HG03066 (cell line): Measurements from ENCODE around the gene ZNF346.
A peak's percentile ranks its signal among the peaks of the same experiment; 100 is the strongest.
"Not testable (repeated sequence)": the region's sequence is repeated elsewhere in the genome, so short reads cannot be mapped to it uniquely, and the experiment has no call there.

Source experiments
- ATAC-seq: cut with Tn5 transposase; IDR thresholded peaks from one replicate; pipeline ENCODE4 v1.9.1; 2021; ENCODE audit warnings: low read depth; ENCODE audit not compliant: unreplicated experiment

The ZNF346 gene, protein sequence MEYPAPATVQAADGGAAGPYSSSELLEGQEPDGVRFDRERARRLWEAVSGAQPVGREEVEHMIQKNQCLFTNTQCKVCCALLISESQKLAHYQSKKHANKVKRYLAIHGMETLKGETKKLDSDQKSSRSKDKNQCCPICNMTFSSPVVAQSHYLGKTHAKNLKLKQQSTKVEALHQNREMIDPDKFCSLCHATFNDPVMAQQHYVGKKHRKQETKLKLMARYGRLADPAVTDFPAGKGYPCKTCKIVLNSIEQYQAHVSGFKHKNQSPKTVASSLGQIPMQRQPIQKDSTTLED

DNA sequence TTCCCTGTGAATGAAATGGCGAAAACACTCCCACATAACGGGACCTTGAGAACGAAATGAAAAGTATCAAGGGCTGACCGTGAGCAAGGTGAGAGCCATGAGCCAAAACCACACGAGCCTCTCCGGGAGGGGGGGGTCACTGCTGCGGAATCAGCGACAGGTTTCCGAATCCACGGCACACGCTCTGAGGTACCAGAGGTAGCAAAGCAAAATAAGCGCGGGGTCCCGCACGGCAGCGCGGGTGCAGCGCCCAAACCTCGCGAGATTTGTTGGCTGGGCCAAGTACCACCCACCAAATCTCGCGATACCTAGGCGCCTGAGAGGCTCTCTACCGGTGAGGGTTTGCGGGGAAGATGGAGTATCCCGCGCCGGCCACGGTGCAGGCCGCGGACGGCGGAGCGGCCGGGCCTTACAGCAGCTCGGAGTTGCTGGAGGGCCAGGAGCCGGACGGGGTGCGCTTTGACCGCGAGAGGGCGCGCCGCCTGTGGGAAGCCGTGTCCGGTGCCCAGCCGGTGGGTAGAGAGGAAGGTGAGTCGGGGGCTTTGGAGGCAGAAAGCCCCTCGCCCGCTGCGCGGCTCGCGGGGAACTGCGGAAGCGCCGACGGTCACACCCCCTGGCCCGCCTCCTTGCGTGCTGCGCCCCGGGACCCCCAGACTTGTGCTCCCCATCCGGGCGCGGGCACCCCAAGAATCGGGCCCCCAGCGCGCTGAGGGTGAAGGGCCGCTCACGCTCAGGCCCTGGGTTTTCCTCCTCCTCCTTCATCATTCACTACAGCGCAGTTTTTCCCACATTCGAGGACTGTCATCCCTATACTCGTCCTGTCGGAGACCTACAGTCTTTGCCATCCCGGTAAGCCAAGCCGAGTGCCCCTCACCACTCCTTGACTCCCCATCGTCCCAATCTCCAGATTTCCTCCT, at the start of gene ZNF346:
Gene ZNF346 (plus strand): TSS at position 311 of the 917 bp plus-strand sequence. CDS start 43 bp downstream, at position 354.
- peak; percentile 92 for ATAC-seq

DNA sequence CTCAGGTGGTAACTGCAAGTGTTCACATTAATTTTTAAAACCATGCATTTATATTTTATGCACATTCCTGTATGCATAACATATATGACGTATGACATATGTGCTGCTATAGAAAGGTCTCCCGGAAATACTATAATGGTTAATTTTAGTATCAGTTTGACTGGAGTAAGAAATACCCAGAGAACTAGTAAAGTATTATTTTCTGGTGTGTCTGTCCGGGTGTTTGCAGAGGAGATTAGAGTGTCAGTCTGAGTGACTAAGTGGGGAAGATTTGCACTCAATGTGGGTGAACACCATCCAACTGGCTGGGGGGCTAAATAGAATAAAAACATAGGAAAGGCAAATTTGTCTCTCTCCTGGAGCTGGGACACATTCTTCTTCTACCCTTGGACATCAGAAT, 42.8 kb upstream of the ZNF346 start:
- no peak for ATAC-seq

DNA sequence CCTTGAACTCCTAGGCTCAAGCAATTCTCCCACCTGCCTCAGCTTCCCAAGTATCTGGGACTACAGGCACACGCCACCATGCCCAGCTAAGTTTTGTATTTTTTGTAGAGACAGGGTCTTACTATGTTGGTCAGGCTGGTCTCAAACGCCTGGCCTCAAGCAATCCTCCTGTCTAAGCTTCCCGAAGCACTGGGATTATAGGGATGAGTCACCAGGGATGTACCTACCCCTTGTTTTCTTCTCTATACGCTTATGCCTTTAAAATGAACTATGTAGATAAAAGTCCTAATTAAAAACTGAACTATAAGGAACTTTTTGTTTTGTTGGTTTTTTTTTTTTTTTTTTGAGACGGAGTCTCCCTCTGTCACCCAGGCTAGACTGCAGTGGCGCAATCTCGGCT, 41.7 kb upstream of the ZNF346 start:
- no peak for ATAC-seq

DNA sequence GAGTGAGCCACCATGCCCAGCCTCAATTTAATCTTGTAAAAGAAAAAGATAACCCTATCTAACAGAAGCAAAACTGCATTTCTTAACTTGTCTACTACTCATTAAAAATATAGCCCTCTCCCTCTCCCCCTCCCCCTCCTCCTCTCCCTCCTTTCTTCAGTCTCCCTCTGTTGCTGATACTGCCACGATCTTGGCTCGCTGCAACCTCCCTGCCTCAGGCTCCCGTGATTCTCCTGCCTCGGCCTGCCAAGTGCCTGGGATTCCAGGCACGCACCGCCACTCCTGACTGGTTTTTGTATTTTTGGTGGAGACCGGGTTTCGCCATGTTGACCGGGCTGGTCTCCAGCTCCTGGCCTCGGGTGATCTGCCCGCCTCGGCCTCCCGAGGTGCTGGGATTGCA, 39.4 kb upstream of the ZNF346 start:
- not testable (repeated sequence) for ATAC-seq

DNA sequence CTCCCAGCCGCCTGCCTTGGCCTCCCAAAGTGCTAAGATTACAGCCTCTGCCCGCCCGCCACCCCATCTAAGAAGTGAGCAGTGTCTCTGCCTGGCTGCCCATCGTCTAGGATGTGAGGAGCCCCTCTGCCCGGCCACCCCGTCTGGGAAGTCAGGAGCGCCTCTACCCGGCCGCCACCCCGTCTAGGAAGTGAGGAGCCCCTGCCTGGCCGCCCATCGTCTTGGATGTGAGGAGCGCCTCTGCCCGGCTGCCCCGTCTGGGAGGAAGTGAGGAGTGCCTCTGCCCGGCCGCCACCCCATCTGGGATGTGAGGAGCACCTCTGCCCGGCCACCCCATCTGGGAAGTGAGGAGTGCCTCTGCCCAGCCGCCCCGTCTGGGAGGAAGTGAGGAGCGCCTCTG, 38.9 kb upstream of the ZNF346 start:
- ATAC-seq = not testable (repeated sequence)

DNA sequence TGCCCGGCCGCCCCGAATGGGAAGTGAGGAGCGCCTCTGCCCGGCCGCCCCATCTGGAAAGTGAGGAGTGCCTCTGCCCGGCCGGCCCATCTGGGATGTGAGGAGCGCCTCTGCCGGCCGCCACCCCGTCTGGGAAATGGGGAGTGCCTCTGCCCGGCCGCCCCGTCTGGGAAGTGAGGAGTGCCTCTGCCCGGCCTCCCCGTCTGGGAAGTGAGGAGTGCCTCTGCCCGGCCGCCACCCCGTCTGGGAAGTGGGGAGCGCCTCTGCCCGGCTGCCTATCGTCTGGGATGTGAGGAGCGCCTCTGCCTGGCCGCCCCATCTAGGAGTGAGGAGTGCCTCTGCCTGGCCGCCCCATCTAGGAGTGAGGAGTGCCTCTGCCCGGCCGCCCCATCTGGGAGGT, 38.3 kb upstream of the ZNF346 start:
- ATAC-seq = not testable (repeated sequence)

DNA sequence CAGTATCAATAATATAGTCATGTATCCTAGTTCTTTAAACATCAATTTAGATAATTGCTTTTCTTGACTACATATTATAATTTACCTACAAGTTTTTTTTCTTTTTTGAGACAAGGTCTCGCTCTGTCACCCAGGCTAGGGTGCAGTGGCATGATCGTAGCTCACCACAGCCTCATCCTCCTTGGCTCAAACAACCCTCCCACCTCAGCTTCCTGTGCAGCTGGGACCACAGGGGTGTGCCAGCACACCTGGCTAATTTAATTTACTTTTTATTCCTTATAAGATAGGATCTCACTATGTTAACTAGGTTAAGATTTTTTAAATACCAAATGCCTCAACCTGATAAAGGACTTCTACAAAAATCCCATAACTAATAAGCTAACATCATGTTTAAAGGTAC, 37.0 kb upstream of the ZNF346 start:
- no peak for ATAC-seq

DNA sequence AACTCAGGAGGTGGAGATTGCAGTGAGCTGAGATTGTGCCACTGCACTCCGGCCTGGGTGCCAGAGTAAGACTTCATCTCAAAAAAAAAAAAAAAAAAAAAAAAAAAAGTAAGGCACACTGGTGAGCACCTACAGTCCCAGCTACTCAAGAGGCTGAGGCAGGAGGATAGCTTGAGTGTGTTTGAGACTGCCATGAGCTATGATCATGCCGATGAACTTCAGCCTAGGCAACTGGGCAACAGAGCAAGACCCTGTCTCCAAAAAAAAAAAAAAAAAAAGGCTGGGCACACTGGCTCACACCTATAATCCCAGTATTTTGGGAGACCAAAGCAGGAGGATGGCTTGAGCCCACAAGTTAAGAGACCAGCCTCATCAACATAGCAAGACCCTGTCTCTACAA, 36.2 kb upstream of the ZNF346 start:
- ATAC-seq = no peak

DNA sequence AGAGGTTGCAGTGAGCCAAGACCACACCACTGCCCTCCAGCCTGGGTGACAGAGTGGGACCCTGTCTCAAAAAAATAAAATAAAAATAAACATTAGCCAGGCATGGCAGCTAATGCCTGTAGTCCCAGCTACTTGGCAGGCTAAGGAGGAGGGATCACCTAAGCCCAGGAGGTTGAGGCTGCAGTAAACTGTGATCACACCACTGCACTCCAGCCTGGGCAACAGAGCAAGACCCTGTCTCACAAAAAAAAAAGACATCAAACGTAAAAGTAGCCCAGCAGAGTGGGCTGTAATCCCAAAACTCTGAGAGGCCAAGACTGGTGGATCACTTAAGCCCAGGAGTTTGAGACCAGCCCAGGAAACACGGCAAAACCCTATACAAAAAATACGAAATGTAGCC, 34.9 kb upstream of the ZNF346 start:
- no peak for ATAC-seq

DNA sequence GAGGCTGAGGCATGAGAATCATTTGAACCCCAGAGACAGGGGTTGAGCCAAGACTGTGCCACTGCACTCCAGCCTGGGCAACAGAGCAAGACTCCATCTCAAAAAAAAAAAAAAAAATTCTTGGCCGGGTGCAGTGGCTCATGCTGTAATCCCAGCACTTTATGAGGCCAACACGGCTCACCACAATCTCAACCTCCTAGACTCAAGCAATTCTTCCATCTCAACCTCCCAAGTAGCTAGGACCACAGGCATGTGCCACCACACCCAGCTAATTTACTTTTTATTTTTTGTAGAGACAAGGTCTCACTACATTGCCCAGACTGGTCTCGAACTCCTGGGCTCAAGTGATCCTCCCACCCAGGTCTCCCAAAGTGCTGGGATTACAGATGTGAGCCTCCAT, 29.4 kb upstream of the ZNF346 start:
- ATAC-seq = not testable (repeated sequence)

DNA sequence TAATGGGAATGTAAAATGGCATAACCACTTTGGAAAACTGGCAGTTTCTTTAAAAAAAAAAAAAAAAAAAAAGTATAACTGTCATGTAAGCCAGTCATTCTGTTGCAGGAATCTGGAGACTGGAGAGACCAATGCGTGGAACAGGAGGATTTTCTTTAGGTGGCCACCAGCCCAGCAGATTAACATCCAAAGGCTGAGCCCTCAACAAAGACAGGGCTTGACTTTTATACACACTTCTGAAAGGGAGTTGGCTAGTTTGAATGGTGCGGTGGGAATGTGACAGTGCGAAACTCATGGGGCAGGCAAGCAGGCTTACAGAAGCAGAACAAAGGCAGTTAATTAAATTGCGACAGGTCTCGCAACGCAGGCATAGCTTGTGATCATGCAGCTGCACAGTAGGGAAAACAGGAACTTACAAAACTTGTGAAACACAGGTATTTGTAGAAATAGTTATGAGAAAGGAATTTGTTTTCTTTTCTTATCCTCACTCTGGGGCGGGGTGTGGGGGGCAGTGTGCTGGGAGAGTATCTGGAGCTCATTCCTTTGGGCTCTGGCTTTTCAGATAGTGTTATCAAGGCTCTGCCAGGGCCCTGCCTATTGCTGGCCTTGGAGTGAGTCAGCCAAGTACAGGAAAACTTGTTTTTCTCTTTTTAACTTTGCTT, 27.9 kb upstream of the ZNF346 start:
- no peak for ATAC-seq

DNA sequence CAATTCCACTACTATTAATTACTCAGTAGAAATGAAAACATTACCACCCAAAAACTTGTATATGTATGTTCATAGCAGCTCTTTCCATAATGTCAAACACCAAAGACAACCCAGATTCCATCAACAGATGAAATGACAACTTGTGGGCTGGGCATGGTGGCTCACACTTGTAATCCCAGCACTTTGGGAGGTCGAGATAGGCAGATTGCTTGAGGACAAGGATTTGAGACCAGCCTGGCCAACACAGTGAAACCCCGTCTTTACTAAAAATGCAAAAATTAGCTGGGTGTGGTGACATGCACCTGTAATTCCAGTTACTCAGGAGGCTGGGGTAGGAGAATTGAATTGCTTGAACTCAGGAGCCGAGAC, 27.4 kb upstream of the ZNF346 start:
- ATAC-seq = no peak

DNA sequence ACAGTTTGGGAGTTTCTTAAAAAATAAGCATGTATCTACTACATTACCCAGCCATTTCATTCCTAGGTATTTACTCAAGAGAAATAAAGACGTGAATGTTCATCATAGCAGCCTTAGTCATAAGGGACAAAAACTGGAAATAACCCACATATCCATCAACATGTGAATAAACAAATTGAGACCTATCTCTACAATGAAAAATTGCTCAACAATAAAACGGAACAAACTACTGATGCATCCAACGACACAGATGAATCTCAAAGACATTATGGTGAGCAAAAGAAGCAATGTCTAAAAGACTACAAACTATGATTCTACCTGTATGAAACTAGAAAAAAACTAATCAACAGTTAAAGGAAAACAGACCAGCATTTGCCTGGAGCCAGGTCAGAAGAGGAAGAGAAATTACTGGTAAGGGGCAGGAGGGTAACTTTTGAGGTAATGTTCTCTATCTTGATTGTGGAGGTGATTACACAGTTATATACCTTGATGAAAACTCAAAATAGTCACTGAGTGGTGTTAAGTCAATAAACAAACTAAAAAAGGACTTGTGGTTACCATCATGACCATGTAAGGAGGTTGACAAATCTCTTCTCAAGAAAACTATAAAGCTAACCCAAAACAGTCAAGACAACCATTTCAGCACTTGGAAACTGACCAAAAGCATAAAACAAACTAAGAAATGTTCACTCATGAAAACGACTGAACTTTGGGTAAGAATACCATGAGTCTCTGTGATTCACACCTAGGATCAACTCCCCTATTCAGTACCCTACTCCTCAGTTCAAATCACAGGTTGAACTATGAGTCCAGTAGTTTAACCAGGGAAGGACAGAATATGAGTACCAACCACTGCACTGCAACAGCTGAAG, 26.4 kb upstream of the ZNF346 start:
- no peak for ATAC-seq

DNA sequence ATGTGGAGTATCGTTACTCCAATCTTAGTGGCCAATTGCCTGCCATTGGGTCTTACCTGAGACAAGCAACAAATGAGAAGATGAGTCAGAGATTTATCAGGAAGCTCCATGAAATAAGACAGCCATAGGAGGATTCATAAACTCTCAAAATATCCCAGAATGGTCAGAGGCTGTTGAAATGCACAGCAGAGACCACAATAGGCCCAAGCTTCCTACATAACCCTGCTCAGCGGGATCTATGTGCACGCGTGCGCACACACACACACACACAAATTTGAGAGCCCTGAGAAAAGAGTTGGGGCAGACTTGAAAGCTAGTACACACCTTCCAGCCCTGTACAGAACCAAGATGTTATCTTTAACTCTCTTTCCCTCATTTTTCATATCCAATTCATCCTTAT, 25.7 kb upstream of the ZNF346 start:
- no peak for ATAC-seq

DNA sequence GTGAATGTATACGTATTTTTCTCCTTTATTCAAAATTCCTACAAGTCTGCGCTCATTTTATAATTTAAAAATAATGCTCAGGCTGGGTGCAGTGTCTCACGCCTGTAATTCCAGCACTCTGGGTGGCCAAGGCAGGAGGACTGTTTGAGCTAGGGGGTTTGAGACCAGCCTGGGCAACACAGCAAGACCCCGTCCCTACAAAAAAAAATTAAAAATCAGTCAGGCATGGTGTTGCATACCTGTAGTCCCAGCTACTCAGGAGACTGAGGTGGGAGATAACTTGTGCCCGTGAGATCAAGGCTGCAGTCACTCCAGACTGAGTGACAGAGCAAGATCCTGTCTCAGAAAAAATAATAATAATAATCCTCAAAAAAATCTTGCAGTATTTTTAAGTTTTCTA, 23.7 kb upstream of the ZNF346 start:
- no peak for ATAC-seq

DNA sequence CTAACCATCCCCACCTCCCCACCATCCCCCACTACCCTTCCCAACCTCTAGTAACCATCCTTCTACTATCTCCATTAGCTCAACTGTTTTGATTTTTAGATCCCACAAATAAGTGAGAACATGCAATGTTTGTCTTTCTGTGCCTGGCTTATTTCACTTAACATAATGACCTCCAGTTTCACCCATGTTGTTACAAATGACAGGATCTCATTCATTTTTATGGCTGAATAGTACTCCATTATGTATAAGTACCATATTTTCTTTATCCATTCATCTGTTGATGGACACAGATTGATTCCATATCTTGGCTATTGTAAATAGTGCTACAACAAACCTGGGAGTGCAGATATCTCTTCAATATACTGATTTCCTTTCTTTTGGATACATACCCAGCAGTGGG, 23.0 kb upstream of the ZNF346 start:
- ATAC-seq = not testable (repeated sequence)

DNA sequence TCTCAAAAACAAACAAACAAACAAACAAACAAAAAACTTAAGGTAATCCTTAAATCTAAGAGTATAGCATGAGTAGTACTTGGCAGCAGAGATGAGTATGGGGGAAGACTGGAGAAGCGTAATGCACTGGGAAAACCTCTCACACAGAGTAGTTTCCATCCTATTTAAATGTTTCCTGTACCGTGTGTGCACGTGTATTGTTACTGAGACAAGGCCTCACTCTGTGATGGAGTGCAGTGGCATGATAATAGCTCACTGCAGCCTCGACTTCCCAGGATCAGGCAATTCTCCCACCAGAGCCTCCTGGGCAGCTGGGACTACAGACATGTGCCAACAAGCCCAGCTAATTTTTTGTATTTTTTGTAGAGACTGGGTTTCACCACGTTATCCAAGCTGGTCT, 18.8 kb upstream of the ZNF346 start:
- ATAC-seq = no peak

DNA sequence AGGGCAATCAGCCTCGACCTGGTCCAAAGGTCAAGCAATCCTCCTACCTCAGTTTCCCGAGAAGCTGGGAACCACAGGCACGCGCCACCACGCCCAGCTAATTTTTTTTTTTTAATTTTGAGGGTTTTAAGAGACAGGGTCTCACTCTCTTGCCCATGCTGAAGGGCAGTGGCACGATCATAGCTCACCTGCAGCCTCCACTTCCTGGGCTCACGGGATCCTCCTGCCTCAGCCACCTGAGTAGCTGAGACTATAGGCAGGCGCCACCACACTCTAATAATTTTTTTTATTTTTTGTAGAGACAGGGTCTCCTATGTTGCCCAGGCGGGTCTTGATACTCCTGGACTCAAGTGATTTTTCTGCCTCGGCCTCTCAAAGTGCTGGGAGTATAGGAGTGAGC, 17.5 kb upstream of the ZNF346 start:
- no peak for ATAC-seq

DNA sequence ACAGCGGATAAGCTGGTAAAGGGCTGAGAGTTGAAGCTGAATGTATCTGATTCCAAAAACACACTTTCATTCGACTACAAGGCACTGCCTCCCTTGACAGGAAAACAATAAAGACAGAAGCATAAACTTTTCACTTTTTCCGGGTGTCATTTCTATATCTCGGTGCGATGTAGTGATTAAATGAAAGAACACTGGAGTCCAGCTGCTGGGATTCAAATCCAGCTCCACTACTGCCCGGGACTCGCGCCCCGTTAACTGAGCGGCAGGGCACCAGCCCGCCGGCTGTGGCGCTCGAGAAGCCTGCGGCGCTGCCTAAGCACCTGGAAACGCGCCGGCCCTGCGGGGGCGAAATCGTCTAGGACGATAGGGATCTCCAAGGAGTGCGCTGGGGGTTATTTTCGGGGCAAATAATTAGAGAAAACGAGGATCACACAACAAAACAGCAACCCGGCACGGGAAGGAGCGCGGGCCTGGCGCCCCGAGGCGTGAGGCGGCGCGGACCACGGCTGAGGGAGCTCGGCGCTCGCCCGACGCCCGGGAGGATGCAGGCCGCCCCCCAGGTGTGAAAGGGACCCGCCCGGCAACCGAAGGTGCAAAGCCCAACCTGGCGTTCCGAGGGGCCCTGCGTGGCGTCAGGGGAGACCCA, 16.8 kb upstream of the ZNF346 start:
- peak; percentile 44 for ATAC-seq
